Cardiac fibroblast (primary cell): Measurements from ENCODE around the gene RAD9A.
A peak's percentile ranks its signal among the peaks of the same experiment; 100 is the strongest.

Experiments
- DNase-seq, 2 donors: peaks; one replicate each; pipeline versions ENCODE4 v3.0.0 to v3.0.0-alpha.2; 2010; ENCODE audit warnings: low read depth in 2 of 2
- H3K4me3 ChIP-seq, 2 donors: replicated peaks in 1 of 2; 1 replicate in 1 of 2; 2 replicates in 1 of 2; pipeline ENCODE4 v1.5.1; 2011; ENCODE audit warnings: low read depth in 2 of 2, low read length in 2 of 2, mild to moderate bottlenecking in 2 of 2, moderate library complexity in 1 of 2
- TF ChIP-seq, protein P1 (sequence below): IDR thresholded peaks from one replicate; pipeline ENCODE4 v1.5.1; 2011; ENCODE audit warnings: low read depth, mild to moderate bottlenecking, low read length, inconsistent platforms

Gene RAD9A

GRCh38 chr11:67391304-67392182 lies at the start of gene RAD9A:
Gene RAD9A, plus strand, starts transcription at chr11:67391986. Its CDS starts 59 bp downstream, at chr11:67392045.
- TF ChIP-seq, protein P1, sequence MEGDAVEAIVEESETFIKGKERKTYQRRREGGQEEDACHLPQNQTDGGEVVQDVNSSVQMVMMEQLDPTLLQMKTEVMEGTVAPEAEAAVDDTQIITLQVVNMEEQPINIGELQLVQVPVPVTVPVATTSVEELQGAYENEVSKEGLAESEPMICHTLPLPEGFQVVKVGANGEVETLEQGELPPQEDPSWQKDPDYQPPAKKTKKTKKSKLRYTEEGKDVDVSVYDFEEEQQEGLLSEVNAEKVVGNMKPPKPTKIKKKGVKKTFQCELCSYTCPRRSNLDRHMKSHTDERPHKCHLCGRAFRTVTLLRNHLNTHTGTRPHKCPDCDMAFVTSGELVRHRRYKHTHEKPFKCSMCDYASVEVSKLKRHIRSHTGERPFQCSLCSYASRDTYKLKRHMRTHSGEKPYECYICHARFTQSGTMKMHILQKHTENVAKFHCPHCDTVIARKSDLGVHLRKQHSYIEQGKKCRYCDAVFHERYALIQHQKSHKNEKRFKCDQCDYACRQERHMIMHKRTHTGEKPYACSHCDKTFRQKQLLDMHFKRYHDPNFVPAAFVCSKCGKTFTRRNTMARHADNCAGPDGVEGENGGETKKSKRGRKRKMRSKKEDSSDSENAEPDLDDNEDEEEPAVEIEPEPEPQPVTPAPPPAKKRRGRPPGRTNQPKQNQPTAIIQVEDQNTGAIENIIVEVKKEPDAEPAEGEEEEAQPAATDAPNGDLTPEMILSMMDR, result no peak
- DNase-seq, result peak; percentile 89 to 95
- H3K4me3 ChIP-seq, result peak within 1 kb of the TSS; percentile 85 to 94

DNA sequence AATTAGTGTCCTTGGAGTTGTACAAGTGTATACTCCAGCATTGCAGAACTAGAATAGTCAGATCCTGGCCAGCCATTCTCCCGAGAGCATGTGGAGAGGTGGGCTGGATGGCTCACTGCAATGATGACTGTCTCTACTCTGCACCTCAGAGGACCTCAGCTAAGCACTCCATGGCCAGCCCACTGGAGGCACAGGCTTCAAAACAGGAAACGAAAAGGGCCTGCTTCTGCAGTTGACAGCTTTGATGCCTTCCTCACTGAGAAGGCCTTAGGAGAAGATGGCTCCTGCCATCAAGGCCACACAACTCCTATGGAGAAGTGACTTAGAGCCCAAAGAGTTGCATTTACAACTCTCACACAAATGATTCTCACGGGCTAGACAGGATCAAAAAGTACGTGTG lies 47.5 kb upstream of the RAD9A start:
- no peak overlapping the region for H3K4me3 ChIP-seq

GRCh38 chr11:67345247-67345919 lies 46.4 kb upstream of the RAD9A start:
- H3K4me3 ChIP-seq, result no peak overlapping the region
- TF ChIP-seq, protein P1, result no peak
- DNase-seq, result no peak

More for the DNA sequence above, 47.5 kb upstream of the RAD9A start:
- TF ChIP-seq, protein P1, result no peak
- no peak for DNase-seq

DNA sequence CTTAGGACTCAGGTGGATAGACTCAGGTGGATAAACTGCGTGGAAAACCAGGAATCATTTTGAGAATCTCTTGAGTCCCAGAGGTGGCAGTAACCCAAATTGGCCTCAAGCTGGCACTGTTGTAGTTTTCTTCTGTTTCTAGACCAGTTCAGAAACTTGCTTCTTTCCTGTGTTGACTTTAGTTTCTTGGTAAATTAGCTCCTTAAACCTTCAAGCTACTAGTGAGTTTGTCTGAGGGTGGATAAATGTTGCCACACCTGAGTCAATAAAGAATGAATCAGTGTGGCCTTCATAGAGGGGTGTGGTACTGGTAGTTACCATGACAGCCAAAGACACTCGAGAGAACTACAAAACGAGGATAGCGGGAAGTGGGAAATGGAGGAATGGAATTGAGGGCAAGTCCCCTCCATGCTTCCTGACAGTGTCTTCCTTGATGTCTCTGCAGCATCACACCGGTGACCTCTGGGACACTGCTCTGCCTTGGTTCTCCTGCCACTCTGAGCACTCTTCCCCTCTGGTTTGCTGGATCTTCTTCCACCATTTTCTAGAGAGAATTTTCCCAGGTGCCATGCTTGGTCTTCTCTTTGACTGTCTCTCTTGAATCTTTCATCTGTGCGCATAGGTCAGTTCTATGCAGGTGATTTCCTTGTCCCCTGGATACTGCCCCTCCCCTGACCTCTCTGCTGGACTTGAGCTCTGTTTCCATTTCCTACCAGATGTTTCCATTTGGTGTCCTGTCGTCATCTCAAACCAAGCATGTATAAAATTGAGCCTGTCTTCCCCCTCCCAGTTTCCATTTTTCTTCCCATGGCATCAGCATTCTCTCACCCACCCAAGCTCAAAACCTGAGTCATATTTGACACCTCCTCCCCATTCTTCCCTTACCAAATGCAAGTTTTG lies 45.6 kb upstream of the RAD9A start:
- TF ChIP-seq, protein P1, result peak; percentile 90
- H3K4me3 ChIP-seq, result no peak overlapping the region
- DNase-seq, result peak; percentile 77 to 82

GRCh38 chr11:67347964-67348749 lies 43.6 kb upstream of the RAD9A start:
- TF ChIP-seq, protein P1, result no peak
- no peak overlapping the region for H3K4me3 ChIP-seq
- no peak for DNase-seq

DNA sequence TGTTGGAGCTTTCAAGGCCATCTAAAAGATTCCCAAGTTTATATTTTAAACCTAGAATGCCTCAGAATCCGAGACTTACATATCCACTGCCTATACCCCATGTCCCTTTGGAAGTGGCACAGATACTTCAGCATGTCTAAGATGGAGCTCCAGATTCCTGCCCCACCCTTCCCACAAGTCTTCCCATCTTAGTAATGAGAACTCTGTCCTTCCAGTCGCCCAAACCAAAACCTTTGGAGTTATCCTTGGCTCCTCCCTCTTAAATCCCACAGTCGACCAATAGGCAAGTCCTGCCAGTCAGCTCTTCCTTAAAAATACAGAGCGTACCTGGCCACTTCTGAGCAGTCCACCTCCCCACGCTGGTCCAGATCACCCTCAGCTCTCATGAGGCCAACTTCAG lies 42.8 kb upstream of the RAD9A start:
- TF ChIP-seq, protein P1, result no peak
- H3K4me3 ChIP-seq, result no peak overlapping the region
- no peak for DNase-seq
